Measurements from ENCODE around the gene UBE4A.

GRCh38 chr11:118349475-118349874, 9.9 kb upstream of the UBE4A start:
- TF ChIP-seq CTCF (IDR thresholded peaks at IDR 0.05; ENCODE audit: borderline replicate concordance, extremely low read depth, low read length, poor library complexity, severe bottlenecking) (no peak), EZH2 (IDR thresholded peaks at IDR 0.05; ENCODE audit: borderline replicate concordance, low read depth, low read length, severe bottlenecking) (no peak)

All from DND-41 (cell line).